K562 (cell line): ENCODE results near the gene MAPKAPK3. TPM values are rescaled to one million over a fixed set of nuclear protein-coding genes. Genes with fewer than 3 reads are reported as not detected.
A peak's percentile ranks its signal among the peaks of the same experiment; 100 is the strongest.

ENCODE experiments used
- ARID1B ChIP-seq: fragments of 450-650 bp; IDR thresholded peaks from 2 replicates; pipeline ENCODE4 v1.6.1; 2016; ENCODE audit warnings: antibody characterized with exemption, mild to moderate bottlenecking, inconsistent platforms
- CREB3 ChIP-seq: fragments of 450-650 bp; conservative IDR thresholded peaks from 2 replicates; pipeline ENCODE4 v1.6.1; 2016; ENCODE audit warnings: missing genetic modification characterization, low read depth, mild to moderate bottlenecking, missing compliant biosample characterization, moderate library complexity
- CREB3L1 ChIP-seq: fragments of 450-650 bp; IDR thresholded peaks from 2 replicates; pipeline ENCODE4 v1.6.1; 2014; ENCODE audit warnings: low read depth, mild to moderate bottlenecking, moderate library complexity, borderline replicate concordance
- CTCF ChIP-seq, 3 experiments: IDR thresholded peaks in 2 of 3; conservative IDR thresholded peaks in 1 of 3; 2 replicates each; pipeline ENCODE4 v1.5.1; 2011 to 2012; ENCODE audit warnings: low read length in 3 of 3, mild to moderate bottlenecking in 3 of 3, control low read depth in 2 of 3, improper control_type of control experiment in 1 of 3, inconsistent platforms in 1 of 3, low read depth in 1 of 3, mixed read lengths in 1 of 3, moderate library complexity in 1 of 3; ENCODE audit not compliant: insufficient read depth in 2 of 3
- DMBX1 ChIP-seq: fragments of 250-450 bp; sonication (Bioruptor Pico); IDR thresholded peaks from 2 replicates; pipeline ENCODE4 v1.8.0; 2022; ENCODE audit warnings: inconsistent platforms, mild to moderate bottlenecking, moderate library complexity, borderline replicate concordance
- EGR1 ChIP-seq: fragments of 450-650 bp; conservative IDR thresholded peaks from 2 replicates; pipeline ENCODE4 v1.6.1; 2017; ENCODE audit warnings: mild to moderate bottlenecking
- EP400 ChIP-seq: fragments of 450-650 bp; IDR thresholded peaks from 2 replicates; pipeline ENCODE4 v1.6.1; 2017; ENCODE audit warnings: antibody characterized with exemption, mild to moderate bottlenecking, moderate library complexity
- LARP7 ChIP-seq: fragments of 450-650 bp; IDR thresholded peaks from 2 replicates; pipeline ENCODE4 v1.6.1; 2016
- MAFG ChIP-seq: fragments of 450-650 bp; conservative IDR thresholded peaks from 2 replicates; pipeline ENCODE4 v1.6.1; 2016; ENCODE audit warnings: missing genetic modification characterization, missing compliant biosample characterization
- MAZ ChIP-seq, 2 experiments: fragments of 450-650 bp in 1 of 2; sonication (generic) in 1 of 2; formaldehyde crosslinking; IDR thresholded peaks in 1 of 2; conservative IDR thresholded peaks in 1 of 2; 2 replicates each; pipeline versions ENCODE4 v1.4.0 to v1.5.0; 2020; ENCODE audit warnings: mild to moderate bottlenecking in 1 of 2, missing genetic modification reagents in 1 of 2
- SMAD3 ChIP-seq: fragments of 450-650 bp; formaldehyde crosslinking; conservative IDR thresholded peaks from 2 replicates; pipeline ENCODE4 v1.4.0; 2020; ENCODE audit warnings: mild to moderate bottlenecking
- TAL1 ChIP-seq: fragments of 450-650 bp; IDR thresholded peaks from 2 replicates; pipeline ENCODE4 v1.6.1; 2016; ENCODE audit warnings: mild to moderate bottlenecking
- ZNF589 ChIP-seq: fragments of 200-800 bp; sonication (Bioruptor generic); IDR thresholded peaks from 2 replicates; pipeline ENCODE4 v1.6.1; 2016; ENCODE audit warnings: low read depth, missing genetic modification characterization, missing compliant biosample characterization
- ZZZ3 ChIP-seq: fragments of 450-650 bp; IDR thresholded peaks from 2 replicates; pipeline ENCODE4 v1.6.1; 2016; ENCODE audit warnings: antibody characterized with exemption, mild to moderate bottlenecking, moderate library complexity
- polyA plus RNA-seq, 8 experiments: library from polyadenylated mRNA; depleted of rRNA in 4 of 8; stranded (reverse) in 5 of 8; unstranded in 3 of 8; fragments of >200 nt; fragmentation: Nextera tagmentation in 2 of 8; fragmentation: Illumina TruSeq in 1 of 8; extraction: Ambion mirVana in 2 of 8; extraction: Trizol in 1 of 8; gene quantifications; 2 replicates each; pipeline versions ENCODE4 v1.2.1 to v1.2.3, GENCODE V29; 2011 to 2014; ENCODE audit warnings: inconsistent platforms in 1 of 8, missing spikeins in 1 of 8
- total RNA-seq, 7 experiments: library from RNA; depleted of rRNA in 6 of 7; stranded (reverse); fragments of >200 nt in 6 of 7; fragmentation: Illumina TruSeq in 2 of 7; extraction: Trizol in 2 of 7; gene quantifications; 2 replicates each; pipeline versions ENCODE4 v1.2.1 to v1.2.3, GENCODE V29; 2011 to 2021; ENCODE audit warnings: low replicate concordance in 1 of 7
- TF ChIP-seq, protein P1 (sequence below): fragments of 250-450 bp; sonication (Bioruptor Pico); IDR thresholded peaks from 2 replicates; pipeline ENCODE4 v1.8.0; 2021; ENCODE audit warnings: moderate library complexity, mild to moderate bottlenecking, inconsistent platforms

The MAPKAPK3 gene
- total and polyA plus RNA-seq, 9 of the 15 experiments (the other 6 are each of a cell fraction or from before 2014, with no cell fraction given), result 8.0 to 56.4 (median 41.2) TPM

DNA sequence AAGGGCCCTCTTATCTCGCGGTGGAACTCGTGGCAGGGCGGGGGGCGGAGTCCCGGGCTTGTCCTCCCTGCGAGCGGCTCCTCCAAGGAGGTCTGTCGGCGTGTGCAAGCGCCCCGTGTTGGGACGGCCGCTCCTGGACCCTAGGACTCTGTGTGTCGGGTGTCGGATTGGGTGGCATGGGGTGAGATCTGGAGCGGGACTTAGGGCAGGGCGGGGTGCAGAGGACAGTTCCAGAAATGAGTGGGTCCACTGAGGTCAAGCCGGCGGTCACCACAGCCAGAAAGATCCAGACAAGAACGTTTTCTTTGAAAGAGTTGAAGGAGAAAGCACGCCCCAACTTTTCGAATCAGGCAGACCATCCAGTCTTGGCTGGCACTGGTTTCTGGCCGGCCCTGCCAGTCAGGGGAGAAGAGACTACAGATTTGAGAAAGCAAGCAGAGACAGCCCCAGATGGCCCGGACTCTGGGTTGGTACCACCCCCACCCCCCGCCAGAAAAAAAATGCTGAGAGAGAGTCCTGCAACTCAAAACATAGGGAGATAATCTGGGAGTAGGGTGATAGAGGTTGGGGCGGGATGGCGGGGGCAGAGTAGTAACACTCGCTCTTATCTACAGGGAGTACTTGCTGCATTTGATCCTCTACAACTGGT lies 4.6 kb upstream of the MAPKAPK3 start (continued):
- TF ChIP-seq CTCF (IDR thresholded peaks at IDR 0.05 in 2 of 3, conservative IDR thresholded peaks at IDR 0.05 in 1 of 3; ENCODE audit: insufficient read depth in 2 of 3, low read depth in 1 of 3, low read length in 3 of 3), result no peak
- TF ChIP-seq LARP7, result 0 out of 2 replicates have a peak, but pooled peaks have one; percentile 31
- TF ChIP-seq EP400, result 0 out of 2 replicates have a peak, but pooled peaks have one; percentile 81
- peak; percentile 19; the same call in 1 of the 2 replicates for TF ChIP-seq DMBX1
- peak; percentile 67 for TF ChIP-seq ARID1B
- TF ChIP-seq, protein P1, sequence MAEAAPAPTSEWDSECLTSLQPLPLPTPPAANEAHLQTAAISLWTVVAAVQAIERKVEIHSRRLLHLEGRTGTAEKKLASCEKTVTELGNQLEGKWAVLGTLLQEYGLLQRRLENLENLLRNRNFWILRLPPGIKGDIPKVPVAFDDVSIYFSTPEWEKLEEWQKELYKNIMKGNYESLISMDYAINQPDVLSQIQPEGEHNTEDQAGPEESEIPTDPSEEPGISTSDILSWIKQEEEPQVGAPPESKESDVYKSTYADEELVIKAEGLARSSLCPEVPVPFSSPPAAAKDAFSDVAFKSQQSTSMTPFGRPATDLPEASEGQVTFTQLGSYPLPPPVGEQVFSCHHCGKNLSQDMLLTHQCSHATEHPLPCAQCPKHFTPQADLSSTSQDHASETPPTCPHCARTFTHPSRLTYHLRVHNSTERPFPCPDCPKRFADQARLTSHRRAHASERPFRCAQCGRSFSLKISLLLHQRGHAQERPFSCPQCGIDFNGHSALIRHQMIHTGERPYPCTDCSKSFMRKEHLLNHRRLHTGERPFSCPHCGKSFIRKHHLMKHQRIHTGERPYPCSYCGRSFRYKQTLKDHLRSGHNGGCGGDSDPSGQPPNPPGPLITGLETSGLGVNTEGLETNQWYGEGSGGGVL (CRISPR knock-in tag), result no peak
- peak; percentile 90 for TF ChIP-seq EGR1
- TF ChIP-seq MAZ (CRISPR knock-in tag; conservative IDR thresholded peaks at IDR 0.05 in 1 of 2, IDR thresholded peaks at IDR 0.05 in 1 of 2), result peak in 1 of 2 experiments; percentile 49; a peak in 1 of 4 replicates
- peak; percentile 90; the same call in 1 of the 2 replicates for TF ChIP-seq CREB3L1
- peak; percentile 59; the same call in 1 of the 2 replicates for TF ChIP-seq ZNF589 (CRISPR knock-in tag)
- TF ChIP-seq MAFG (tag), result no peak; the same call in 1 of the 2 replicates
- peak; percentile 51; the same call in 1 of the 2 replicates for TF ChIP-seq TAL1
- no peak for TF ChIP-seq SMAD3 (CRISPR knock-in tag)
- no peak for TF ChIP-seq CREB3
- TF ChIP-seq ZZZ3, result no peak
